GM18519 (cell line): ENCODE data around the gene CYTH1.
"Not testable (repeated sequence)": the region's sequence is repeated elsewhere in the genome, so short reads cannot be mapped to it uniquely, and the experiment has no call there.

Experiments used
- ATAC-seq: cut with Tn5 transposase; IDR thresholded peaks from one replicate; pipeline ENCODE4 v1.9.1; 2021; ENCODE audit warnings: mild to moderate bottlenecking, moderate library complexity; ENCODE audit not compliant: unreplicated experiment, low FRiP score

The CYTH1 gene

GRCh38 chr17:78674595-78675315 lies 107.3 kb downstream of the CYTH1 start:
- ATAC-seq = no peak

- ATAC-seq = no peak
Measured at GRCh38 chr17:78674156-78674555, 107.9 kb downstream of the CYTH1 start.

GRCh38 chr17:78673395-78673794 lies 108.7 kb downstream of the CYTH1 start:
- no peak for ATAC-seq

- ATAC-seq = no peak
Measured at GRCh38 chr17:78672871-78673371, 109.2 kb downstream of the CYTH1 start.

- ATAC-seq = no peak
Measured at GRCh38 chr17:78672005-78672404, 110.1 kb downstream of the CYTH1 start.

GRCh38 chr17:78671726-78672001 lies 110.4 kb downstream of the CYTH1 start:
- ATAC-seq = not testable (repeated sequence)

GRCh38 chr17:78670850-78671725 lies 111.0 kb downstream of the CYTH1 start:
- ATAC-seq = no peak

GRCh38 chr17:78669975-78670518 lies 112.0 kb downstream of the CYTH1 start:
- ATAC-seq = no peak

- no peak for ATAC-seq
Measured at GRCh38 chr17:78669256-78669974, 112.7 kb downstream of the CYTH1 start.

GRCh38 chr17:78668847-78669246 lies 113.2 kb downstream of the CYTH1 start:
- no peak for ATAC-seq

- no peak for ATAC-seq
Measured at GRCh38 chr17:78667741-78668640, 114.1 kb downstream of the CYTH1 start.

- no peak for ATAC-seq
Measured at GRCh38 chr17:78667091-78667490, 115.0 kb downstream of the CYTH1 start.

GRCh38 chr17:78665952-78666920 lies 115.8 kb downstream of the CYTH1 start:
- ATAC-seq = no peak

- ATAC-seq = no peak
Measured at GRCh38 chr17:78665387-78665951, 116.6 kb downstream of the CYTH1 start.

- ATAC-seq = no peak
Measured at GRCh38 chr17:78664476-78665386, 117.3 kb downstream of the CYTH1 start.

- no peak for ATAC-seq
Measured at GRCh38 chr17:78661093-78661770, 120.8 kb downstream of the CYTH1 start.

- ATAC-seq = no peak
Measured at GRCh38 chr17:78659546-78659945, 122.5 kb downstream of the CYTH1 start.
